Ovary (tissue), 9 donors: ENCODE measurements around the gene ALDOC. TPM values are rescaled to one million over a fixed set of nuclear protein-coding genes. Genes with fewer than 3 reads are reported as not detected.

ENCODE experiments used
- DNase-seq, 5 donors: peaks; one replicate each; pipeline ENCODE4 v3.0.0-alpha.2; 2019 to 2020
- H3K27ac ChIP-seq, 2 donors: fragments of 200-600 bp; one replicate each; pipeline versions ENCODE4 v1.5.1 to v1.8.0; 2019 to 2022
- H3K27me3 ChIP-seq: fragments of 200-600 bp; one replicate; pipeline ENCODE4 v1.8.0; 2022
- H3K36me3 ChIP-seq: fragments of 200-600 bp; sonication (generic); one replicate; pipeline ENCODE4 v1.5.1; 2019
- H3K4me1 ChIP-seq: one replicate; pipeline ENCODE4 v1.8.1; 2013; ENCODE audit warnings: mild to moderate bottlenecking, moderate library complexity; ENCODE audit not compliant: insufficient read depth
- H3K4me3 ChIP-seq: fragments of 200-600 bp; sonication (generic); one replicate; pipeline ENCODE4 v1.5.1; 2017
- H3K9me3 ChIP-seq, 2 donors: fragments of 200-600 bp in 1 of 2; sonication (generic) in 1 of 2; one replicate each; pipeline versions ENCODE4 v1.5.1 to v1.8.1; 2013 to 2019; ENCODE audit warnings: mild to moderate bottlenecking in 1 of 2, moderate library complexity in 1 of 2
- EP300 ChIP-seq: sonication (generic); formaldehyde crosslinking; IDR thresholded peaks from one replicate; pipeline ENCODE4 v1.6.1; 2017; ENCODE audit warnings: antibody characterized with exemption
- POLR2A ChIP-seq: fragments of 450-650 bp; IDR thresholded peaks from one replicate; pipeline ENCODE4 v1.6.1; 2017; ENCODE audit warnings: antibody characterized with exemption, mild to moderate bottlenecking, moderate library complexity
- WGBS, 3 donors: extraction: QIAGEN DNeasy Blood & Tissue Kit in 1 of 3; methylation state at CpG; one replicate each; pipeline versions ENCODE4 v1.1.5 to v1.1.7; 2013 to 2017; 5-methylcytosine and 5-hydroxymethylcytosine counted together
- intact Hi-C, 4 donors: fragments of 100-400 bp; cut with DNase I; formaldehyde crosslinking; loops; one replicate each; pipeline versions ENCODE4 v1.11.0 to v1.15.1; 2022 to 2023
- polyA plus RNA-seq, 2 donors: library from polyadenylated mRNA; stranded (reverse); fragments of 200-250 nt in 1 of 2; fragments of 350-450 nt in 1 of 2; fragmentation: Illumina TruSeq in 1 of 2; extraction: RNeasy Lipid Tissue Mini Kit (QIAGEN cat#74804) in 1 of 2; gene quantifications; one replicate each; pipeline ENCODE4 v1.2.3, GENCODE V29; 2013 to 2014
- total RNA-seq, 7 donors: library from RNA; depleted of rRNA in 2 of 7; stranded (reverse); fragments of >200 nt in 2 of 7; fragmentation: NEBNext Ultra II Directional in 3 of 7; extraction: Animal tissue kit (Norgen Biotek cat#: 25700) in 3 of 7; gene quantifications; one replicate each; pipeline versions ENCODE4 v1.1.0 to v1.2.4, GENCODE V29; 2016 to 2023
- TF ChIP-seq, protein P1 (sequence below), 3 donors: fragments of 450-650 bp in 2 of 3; fragments of 200-600 bp in 1 of 3; IDR thresholded peaks; one replicate each; pipeline versions ENCODE4 v1.5.1 to v1.8.0; 2016 to 2022; ENCODE audit warnings: antibody characterized with exemption in 3 of 3, mild to moderate bottlenecking in 1 of 3
- donor health status: DM: no; HTN: no; CAD: no; lungs with moderate emphysema.
- donor health status: DM: no; HTN: no; CAD: no.
- donor health status: Bipolar disorder and iron deficiency.
- donor health status: DM: yes; HTN: yes; CAD: no.
- donor health status: DM: no; HTN: no; CAD: no.
- donor health status: DM: yes; HTN: yes; CAD: no.

Gene ALDOC
- total and polyA plus RNA-seq, 9 donors: 17.1 to 71.5 (median 28.4) TPM

DNA sequence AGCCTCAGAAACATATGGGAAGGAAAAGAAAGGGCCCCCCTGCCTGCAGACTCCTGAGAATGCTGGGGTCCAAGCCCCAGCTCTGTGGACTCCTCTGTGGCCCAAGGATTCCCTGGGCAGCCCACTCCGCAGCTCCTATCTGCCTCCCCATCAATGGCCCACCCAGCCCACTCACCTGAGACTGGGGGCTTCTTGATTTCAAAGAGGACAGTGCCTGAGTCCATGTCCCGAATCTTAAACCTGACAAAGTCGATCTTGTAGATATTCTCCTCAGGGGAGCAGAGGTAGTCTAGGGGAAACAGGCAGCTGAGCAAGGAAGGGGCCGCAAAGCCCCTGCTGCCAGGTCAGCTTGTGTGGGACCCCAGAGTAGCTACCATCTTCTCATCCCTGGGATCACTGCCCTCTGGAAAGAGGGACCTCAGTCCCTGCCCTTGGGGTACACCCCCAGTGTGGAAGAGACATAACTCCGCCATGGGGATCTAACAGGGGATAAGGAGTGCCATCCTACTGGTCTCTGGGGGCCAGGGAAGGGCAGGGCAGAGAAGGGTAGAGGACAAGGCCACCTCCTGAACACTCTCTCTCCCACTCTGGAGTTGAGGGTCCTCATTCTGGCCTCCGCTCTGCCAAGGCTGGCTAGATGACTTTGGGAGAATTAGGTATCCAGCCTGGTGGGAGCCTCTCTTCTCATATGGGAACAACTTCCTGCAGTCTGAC is 28.1 kb downstream of the ALDOC start:
- Histone ChIP-seq H3K27me3 (no peaks in the 10 kb centered on the region), H3K4me3 (no peak overlapping the region), H3K36me3 (no peaks in the 10 kb centered on the region), H3K4me1 (peaks cover 6% of the 10 kb centered on the region), H3K9me3 (no peaks in the 10 kb centered on the region), H3K27ac (no peak overlapping the region)
- no peak for DNase-seq
- TF ChIP-seq, protein P1, sequence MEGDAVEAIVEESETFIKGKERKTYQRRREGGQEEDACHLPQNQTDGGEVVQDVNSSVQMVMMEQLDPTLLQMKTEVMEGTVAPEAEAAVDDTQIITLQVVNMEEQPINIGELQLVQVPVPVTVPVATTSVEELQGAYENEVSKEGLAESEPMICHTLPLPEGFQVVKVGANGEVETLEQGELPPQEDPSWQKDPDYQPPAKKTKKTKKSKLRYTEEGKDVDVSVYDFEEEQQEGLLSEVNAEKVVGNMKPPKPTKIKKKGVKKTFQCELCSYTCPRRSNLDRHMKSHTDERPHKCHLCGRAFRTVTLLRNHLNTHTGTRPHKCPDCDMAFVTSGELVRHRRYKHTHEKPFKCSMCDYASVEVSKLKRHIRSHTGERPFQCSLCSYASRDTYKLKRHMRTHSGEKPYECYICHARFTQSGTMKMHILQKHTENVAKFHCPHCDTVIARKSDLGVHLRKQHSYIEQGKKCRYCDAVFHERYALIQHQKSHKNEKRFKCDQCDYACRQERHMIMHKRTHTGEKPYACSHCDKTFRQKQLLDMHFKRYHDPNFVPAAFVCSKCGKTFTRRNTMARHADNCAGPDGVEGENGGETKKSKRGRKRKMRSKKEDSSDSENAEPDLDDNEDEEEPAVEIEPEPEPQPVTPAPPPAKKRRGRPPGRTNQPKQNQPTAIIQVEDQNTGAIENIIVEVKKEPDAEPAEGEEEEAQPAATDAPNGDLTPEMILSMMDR (IDR thresholded peaks at IDR 0.05): no peak
- TF ChIP-seq POLR2A (no peak), EP300 (no peak)
- WGBS, 3 donors: 85 to 90% (median 89%) methylated on average over 6 of the region's 6 CpGs
- intact Hi-C loops: no loop called here

DNA sequence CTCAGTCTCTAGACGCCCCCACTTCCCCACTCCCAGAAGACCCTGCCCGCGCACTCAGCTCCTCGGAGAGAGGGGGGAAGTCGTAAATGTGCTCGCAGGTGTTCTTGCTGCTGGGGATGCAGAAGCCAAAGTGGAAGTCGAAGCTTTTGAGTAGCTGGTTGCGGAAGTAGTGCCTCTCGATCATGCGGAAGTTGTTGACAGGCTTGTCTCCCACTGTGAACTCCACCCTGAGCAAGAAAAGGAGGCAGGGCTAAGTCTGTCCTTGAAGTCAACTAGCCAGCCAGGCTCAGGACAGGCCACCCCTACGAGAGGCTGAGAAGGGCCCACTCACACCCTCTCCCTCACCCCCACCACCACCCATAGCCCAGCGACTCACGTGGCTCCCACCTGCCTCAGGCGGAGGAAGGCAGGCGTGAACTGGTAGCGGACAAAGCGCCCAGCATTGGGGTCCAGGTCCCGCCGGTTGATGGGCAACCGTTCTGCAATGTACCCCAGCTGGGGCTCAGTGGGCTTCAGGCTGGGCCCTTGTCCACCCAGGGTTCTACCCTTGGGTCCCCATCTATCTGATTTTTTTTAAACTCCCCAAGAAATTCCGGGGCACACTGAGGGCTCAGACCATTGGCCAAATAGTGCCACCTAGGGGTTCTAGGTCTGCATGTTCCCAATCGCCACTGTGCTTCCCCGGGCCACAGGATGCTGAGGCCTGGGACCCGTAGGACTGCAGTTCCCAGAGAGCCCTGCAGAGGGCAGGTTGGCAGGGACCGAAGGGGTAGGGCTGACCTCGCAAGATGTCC is 28.9 kb downstream of the ALDOC start:
- TF ChIP-seq EP300: no peak
- TF ChIP-seq, protein P1 (IDR thresholded peaks at IDR 0.05): peak; percentile 42 to 61 (median 58)
- no peak for TF ChIP-seq POLR2A
- peak; percentile 44 to 80 (median 70) for DNase-seq
- intact Hi-C loops: no loop called here
- Histone ChIP-seq H3K36me3 (no peaks in the 10 kb centered on the region), H3K27ac (no peak overlapping the region), H3K4me3 (no peak overlapping the region), H3K4me1 (peaks cover 6% of the 10 kb centered on the region), H3K9me3 (no peaks in the 10 kb centered on the region), H3K27me3 (no peaks in the 10 kb centered on the region)
- 73 to 74% (median 74%) methylated on average over 26 of the region's 26 CpGs for WGBS, 3 donors

DNA sequence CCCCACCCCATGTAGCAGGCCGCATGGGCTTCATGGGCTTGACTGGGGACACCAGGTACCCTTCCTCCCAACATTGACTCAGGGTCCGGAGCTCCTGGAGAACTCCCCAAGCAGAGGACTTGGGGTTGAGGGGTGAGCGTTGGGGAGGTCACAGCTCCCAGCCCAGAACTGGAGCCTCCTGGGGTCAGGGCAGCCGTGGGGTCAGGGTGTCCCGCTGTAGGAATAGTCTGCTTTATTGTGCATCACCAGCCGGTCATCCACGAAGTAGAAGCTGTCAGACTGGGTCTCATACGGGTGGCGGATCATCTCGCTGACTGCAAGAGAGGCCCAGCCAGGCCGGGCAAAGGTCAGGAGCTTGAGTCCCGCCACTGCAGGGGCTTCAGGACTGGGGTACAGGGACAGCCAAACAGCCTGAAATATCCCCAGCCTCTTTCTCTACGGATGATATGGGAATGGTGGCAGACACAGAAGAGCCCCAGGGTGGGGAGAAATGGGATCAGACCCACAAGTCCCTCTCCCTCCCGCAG is 29.5 kb downstream of the ALDOC start:
- no peak for DNase-seq

DNA sequence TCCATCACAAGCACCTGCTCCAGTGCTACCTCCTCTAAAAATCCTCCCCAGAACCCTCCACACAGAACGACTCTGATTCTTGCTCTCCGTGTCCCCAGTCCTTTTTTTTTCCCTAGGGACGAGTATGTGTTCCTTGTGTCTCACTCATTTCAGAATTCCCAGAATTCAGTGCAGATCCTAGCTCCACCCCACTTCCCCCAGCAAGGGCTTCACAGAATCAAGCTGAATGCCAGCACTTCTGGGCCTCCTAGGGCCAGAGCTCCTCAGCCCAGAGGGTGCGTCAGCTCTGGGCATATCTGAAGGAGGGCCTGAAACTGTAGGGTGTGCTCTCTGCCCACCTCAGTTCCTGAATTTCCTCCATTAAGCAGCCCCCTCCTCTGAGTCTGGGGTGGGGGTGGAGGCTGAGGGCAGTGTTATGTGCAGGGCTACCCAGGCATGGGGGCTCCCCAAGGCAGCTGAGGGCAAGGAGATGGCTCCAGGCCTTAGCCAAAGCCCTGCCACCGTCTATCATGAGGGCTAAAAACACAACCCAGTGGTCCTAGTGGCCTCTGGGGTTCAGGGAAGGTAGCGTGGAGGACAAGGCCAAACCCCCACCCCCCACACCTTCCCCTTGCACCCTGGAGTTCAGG is 30.8 kb downstream of the ALDOC start:
- no peak overlapping the region for H3K4me3 ChIP-seq
- no peak for DNase-seq
- no peaks in the 10 kb centered on the region for H3K36me3 ChIP-seq
- H3K9me3 ChIP-seq: no peaks in the 10 kb centered on the region
- H3K4me1 ChIP-seq: no peaks in the 10 kb centered on the region
- WGBS, 3 donors: 63 to 67% (median 67%) methylated on average over 6 of the region's 6 CpGs
- intact Hi-C loops: no loop called here
- H3K27ac ChIP-seq: no peak overlapping the region
- no peaks in the 10 kb centered on the region for H3K27me3 ChIP-seq
- TF ChIP-seq, protein P1 (IDR thresholded peaks at IDR 0.05): no peak
- TF ChIP-seq EP300 (no peak), POLR2A (no peak)

More for the DNA sequence above, 29.5 kb downstream of the ALDOC start:
- Histone ChIP-seq H3K27ac (no peak overlapping the region), H3K27me3 (no peaks in the 10 kb centered on the region), H3K36me3 (no peaks in the 10 kb centered on the region), H3K9me3 (no peaks in the 10 kb centered on the region), H3K4me3 (no peak overlapping the region), H3K4me1 (peaks cover 6% of the 10 kb centered on the region)
- 85 to 94% (median 89%) methylated on average over 14 of the region's 14 CpGs for WGBS, 3 donors
- TF ChIP-seq EP300: no peak
- TF ChIP-seq, protein P1 (IDR thresholded peaks at IDR 0.05): no peak
- no peak for TF ChIP-seq POLR2A
- intact Hi-C loops: no loop called here
